ENCODE results near the gene PARP1. TPM values are rescaled to one million over a fixed set of nuclear protein-coding genes. Genes with fewer than 3 reads are reported as not detected.

PARP1 gene
- total RNA-seq, 1 experiment from 2014 or later, result 298 TPM

DNA sequence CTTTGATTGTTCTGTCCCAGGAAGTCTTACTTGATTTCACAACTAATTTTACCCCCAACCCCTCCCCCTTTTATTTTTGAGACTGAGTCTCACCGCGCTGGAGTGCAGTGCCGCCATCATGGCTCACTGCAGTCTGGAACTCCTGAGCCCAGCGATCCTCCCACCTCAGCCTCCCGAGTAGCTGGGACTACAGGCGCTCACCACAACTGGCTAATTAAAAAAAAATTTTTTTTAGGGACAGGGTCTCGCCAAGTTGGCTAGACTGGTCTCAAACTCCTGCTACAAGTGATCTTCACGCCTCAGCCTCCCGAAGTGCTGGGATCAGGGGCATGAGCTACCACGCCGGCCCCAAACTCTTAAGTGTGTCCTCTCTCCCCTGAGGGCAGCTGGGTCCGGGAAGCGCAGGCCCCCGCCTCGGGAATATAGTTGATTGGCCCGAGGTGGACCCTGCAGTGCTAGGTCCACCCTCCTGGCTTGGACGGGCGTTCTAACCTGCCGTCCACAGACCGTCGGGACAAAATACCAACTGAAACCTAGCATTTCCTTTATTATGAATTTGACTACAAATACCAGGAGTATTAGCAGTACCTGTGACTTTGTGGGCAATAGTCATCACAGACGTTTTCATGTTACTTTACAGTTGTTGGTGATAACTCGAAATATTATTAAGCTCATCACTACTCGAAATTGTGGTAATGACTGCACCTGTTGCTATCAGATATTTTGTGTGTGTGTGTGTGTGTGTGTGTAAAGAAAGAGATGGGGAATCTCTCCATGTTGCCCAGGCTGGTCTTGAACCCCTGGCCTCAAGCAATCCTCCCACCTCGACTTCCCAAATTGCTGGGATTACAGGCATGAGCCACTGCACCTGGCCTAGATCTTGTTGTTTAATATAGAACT, 642 bp upstream of the PARP1 start:
- Histone ChIP-seq H3K79me2 (ENCODE audit: low read length) (peaks cover 43% of the 10 kb centered on the region), H2AFZ (ENCODE audit: low read length) (0 out of 2 replicates have a peak overlapping the region, but pooled peaks have one; percentile 30), H3K9me3 (ENCODE audit: low read length) (no peaks in the 10 kb centered on the region), H3K36me3 (ENCODE audit: insufficient read depth, low read length) (peaks cover 21% of the 10 kb centered on the region), H4K20me1 (ENCODE audit: insufficient read depth, low read depth, low read length) (peaks cover 35% of the 10 kb centered on the region), H3K4me2 (ENCODE audit: low read depth, low read length, poor library complexity, severe bottlenecking) (peak overlapping the region; percentile 89), H3K9ac (ENCODE audit: low read length) (peak overlapping the region; percentile 58), H3K4me3 (ENCODE audit: low read length) (peak overlapping the region; percentile 83; the same call in 1 of the 2 replicates), H3K9me2 (replicated peaks; ENCODE audit: insufficient read depth, low read length) (no peaks in the 10 kb centered on the region), H3K27ac (ENCODE audit: low read length) (peak overlapping the region; percentile 69), H3K27me3 (ENCODE audit: low read length) (no peaks in the 10 kb centered on the region), H3K4me1 (ENCODE audit: low read length) (peaks cover 52% of the 10 kb centered on the region)
- no peak for DNase-seq

DNA sequence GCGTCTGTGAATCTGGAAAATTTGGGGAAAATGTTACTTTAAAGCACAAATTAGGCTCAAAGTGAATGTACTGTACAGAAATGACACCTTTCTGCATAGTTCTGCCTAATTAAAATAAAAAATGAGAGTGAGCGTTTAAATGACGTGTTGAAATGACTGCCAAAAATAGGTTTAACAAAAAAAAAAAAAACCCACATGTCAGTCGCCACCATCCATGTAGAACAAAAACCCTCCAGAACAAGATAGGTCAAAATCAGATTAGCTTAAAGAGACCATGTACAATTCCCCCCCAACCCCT, 745 bp downstream of the PARP1 start:
- no peak overlapping the region for H2AFZ ChIP-seq (ENCODE audit: low read length)
- H3K4me3 ChIP-seq (ENCODE audit: low read length), result peak overlapping the region; percentile 83
- peaks cover 61% of the 10 kb centered on the region for H3K4me1 ChIP-seq (ENCODE audit: low read length)
- peak overlapping the region; percentile 96 for H3K27ac ChIP-seq (ENCODE audit: low read length)
- H3K9ac ChIP-seq (ENCODE audit: low read length), result peak overlapping the region; percentile 78
- H3K79me2 ChIP-seq (ENCODE audit: low read length), result peaks cover 56% of the 10 kb centered on the region
- H3K27me3 ChIP-seq (ENCODE audit: low read length), result no peaks in the 10 kb centered on the region
- H4K20me1 ChIP-seq (ENCODE audit: insufficient read depth, low read depth, low read length), result peaks cover 49% of the 10 kb centered on the region
- peak overlapping the region; percentile 89 for H3K4me2 ChIP-seq (ENCODE audit: low read depth, low read length, poor library complexity, severe bottlenecking)
- peaks cover 29% of the 10 kb centered on the region for H3K36me3 ChIP-seq (ENCODE audit: insufficient read depth, low read length)
- no peaks in the 10 kb centered on the region for H3K9me2 ChIP-seq (replicated peaks; ENCODE audit: insufficient read depth, low read length)
- no peak for DNase-seq
- H3K9me3 ChIP-seq (ENCODE audit: low read length), result no peaks in the 10 kb centered on the region

DNA sequence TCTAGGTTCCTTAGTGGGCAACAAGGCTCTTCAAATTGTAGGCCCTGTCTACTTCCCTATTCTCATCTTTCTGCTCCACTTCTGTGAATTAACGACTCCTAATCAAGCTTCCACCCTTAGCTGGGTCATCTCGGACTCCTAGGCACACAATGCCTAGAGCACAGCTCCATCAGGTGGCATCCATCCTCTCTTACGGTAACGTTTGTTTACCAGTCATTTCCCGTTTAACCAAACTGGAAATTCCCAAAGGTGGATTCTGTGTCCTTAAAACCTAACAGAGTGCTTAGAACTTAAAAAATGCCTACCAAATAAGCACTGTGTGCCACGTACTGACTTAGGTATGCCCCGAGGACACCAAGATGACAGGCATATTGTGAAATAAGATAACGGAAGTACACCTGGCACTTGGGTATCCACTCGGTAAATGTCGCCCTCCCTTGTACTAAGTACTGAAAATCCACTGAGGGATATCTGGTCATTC, 1.5 kb downstream of the PARP1 start:
- Histone ChIP-seq H3K9me2 (replicated peaks; ENCODE audit: insufficient read depth, low read length) (no peaks in the 10 kb centered on the region), H3K4me3 (ENCODE audit: low read length) (peak overlapping the region; percentile 83), H3K4me2 (ENCODE audit: low read depth, low read length, poor library complexity, severe bottlenecking) (peak overlapping the region; percentile 89), H3K9me3 (ENCODE audit: low read length) (no peaks in the 10 kb centered on the region), H3K4me1 (ENCODE audit: low read length) (peaks cover 61% of the 10 kb centered on the region), H3K27ac (ENCODE audit: low read length) (peak overlapping the region; percentile 96), H2AFZ (ENCODE audit: low read length) (no peak overlapping the region), H3K9ac (ENCODE audit: low read length) (peak overlapping the region; percentile 78), H4K20me1 (ENCODE audit: insufficient read depth, low read depth, low read length) (peaks cover 56% of the 10 kb centered on the region), H3K79me2 (ENCODE audit: low read length) (peaks cover 64% of the 10 kb centered on the region), H3K36me3 (ENCODE audit: insufficient read depth, low read length) (peaks cover 36% of the 10 kb centered on the region), H3K27me3 (ENCODE audit: low read length) (no peaks in the 10 kb centered on the region)
- DNase-seq, result peak; percentile 84

DNA sequence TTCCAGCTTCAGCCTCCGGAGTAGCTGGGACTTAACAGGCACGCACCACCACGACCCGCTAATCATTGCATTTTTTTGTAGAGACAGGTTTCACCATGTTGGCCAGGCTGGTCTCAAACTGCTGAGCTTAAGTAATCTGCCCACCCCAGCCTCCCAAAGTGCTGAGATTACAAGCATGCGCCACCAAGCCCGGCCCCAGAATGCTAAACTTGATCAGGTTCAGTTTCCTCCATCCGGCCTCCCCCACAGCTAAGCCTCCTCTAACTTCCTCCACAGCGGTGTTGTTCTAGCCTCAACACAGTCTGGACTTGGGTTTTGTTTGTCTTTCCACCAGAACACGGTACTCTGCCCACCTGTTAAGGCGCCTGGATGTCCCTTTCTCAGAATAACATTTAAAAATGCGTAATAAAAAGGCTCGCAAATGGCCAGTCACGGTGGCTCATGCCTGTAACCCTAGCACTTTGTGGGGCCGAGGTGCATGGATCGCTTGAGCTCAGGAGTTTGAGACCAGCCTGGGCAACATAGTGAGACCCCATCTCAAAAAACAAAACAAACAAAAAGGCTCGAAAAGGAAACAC, 2.4 kb downstream of the PARP1 start:
- Histone ChIP-seq H3K4me2 (ENCODE audit: low read depth, low read length, poor library complexity, severe bottlenecking) (peak overlapping the region; percentile 89), H3K4me1 (ENCODE audit: low read length) (peaks cover 69% of the 10 kb centered on the region), H3K27me3 (ENCODE audit: low read length) (no peaks in the 10 kb centered on the region), H2AFZ (ENCODE audit: low read length) (no peak overlapping the region), H3K79me2 (ENCODE audit: low read length) (peaks cover 73% of the 10 kb centered on the region), H3K27ac (ENCODE audit: low read length) (peak overlapping the region; percentile 96), H3K9ac (ENCODE audit: low read length) (peak overlapping the region; percentile 78), H3K9me2 (replicated peaks; ENCODE audit: insufficient read depth, low read length) (no peaks in the 10 kb centered on the region), H3K9me3 (ENCODE audit: low read length) (no peaks in the 10 kb centered on the region), H3K4me3 (ENCODE audit: low read length) (peak overlapping the region; percentile 83), H3K36me3 (ENCODE audit: insufficient read depth, low read length) (peaks cover 46% of the 10 kb centered on the region), H4K20me1 (ENCODE audit: insufficient read depth, low read depth, low read length) (peaks cover 65% of the 10 kb centered on the region)
- peak; percentile 69 for DNase-seq

DNA sequence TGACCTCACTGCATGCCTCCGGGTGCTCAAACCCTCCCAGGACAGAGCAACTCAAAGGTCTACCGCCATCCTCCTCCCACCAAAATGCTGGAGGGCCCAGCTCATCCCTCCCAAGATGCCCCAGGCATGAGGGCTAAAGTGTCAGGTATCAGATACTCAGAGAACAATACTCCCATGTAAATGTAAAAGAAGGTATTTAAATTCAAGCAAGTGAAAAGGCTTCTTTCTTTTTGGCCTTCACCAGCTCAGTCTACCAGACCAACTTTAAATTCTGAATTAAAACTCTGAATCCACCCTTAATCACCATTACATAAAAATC, 3.0 kb downstream of the PARP1 start:
- Histone ChIP-seq H3K9ac (ENCODE audit: low read length) (peak overlapping the region; percentile 78), H3K4me1 (ENCODE audit: low read length) (peaks cover 69% of the 10 kb centered on the region)

DNA sequence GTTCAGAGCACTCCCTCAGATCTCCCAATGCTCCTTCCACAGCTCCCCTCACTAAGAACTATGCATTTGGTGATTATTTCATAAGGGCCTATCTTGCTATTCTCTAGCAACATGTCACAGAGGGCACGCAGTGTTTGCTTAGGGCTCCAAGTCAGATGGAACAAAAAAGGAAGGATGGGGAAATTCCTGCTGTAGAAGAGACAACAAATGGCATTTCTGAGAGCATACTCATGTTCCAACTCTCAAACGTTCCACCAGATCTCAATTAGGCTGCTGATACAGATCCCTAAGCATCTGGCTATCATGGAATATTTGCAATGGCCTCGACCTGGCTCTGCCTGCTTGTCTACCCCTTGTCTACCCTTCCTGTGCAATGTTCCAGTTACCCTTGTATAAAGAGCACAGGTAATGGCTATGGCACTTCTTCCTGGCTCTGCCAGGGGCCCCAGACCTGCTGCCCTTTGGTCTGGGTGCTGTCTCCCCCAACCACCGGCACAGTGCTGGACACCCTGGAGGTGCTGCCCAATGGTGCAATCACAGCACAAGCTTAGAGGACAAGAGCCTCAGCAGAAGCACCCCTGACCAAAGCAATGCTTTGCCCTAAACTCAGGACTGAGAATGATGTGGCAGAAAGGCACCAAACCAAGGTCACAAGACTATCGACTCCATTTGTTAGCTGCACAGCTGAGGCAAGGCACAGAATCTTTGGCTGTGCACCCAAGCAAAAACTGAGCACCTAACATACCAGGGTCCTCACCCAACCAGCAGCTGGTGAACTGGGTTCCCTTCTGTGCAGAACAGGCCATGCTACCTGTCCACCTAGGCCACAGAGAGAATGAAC, 3.6 kb downstream of the PARP1 start:
- Histone ChIP-seq H3K79me2 (ENCODE audit: low read length) (peaks cover 85% of the 10 kb centered on the region), H3K9ac (ENCODE audit: low read length) (peak overlapping the region; percentile 78), H3K36me3 (ENCODE audit: insufficient read depth, low read length) (peaks cover 58% of the 10 kb centered on the region), H3K9me2 (replicated peaks; ENCODE audit: insufficient read depth, low read length) (no peaks in the 10 kb centered on the region), H3K9me3 (ENCODE audit: low read length) (no peaks in the 10 kb centered on the region), H3K27me3 (ENCODE audit: low read length) (no peaks in the 10 kb centered on the region), H4K20me1 (ENCODE audit: insufficient read depth, low read depth, low read length) (peaks cover 77% of the 10 kb centered on the region), H3K4me1 (ENCODE audit: low read length) (peaks cover 69% of the 10 kb centered on the region), H2AFZ (ENCODE audit: low read length) (no peak overlapping the region), H3K4me3 (ENCODE audit: low read length) (peak overlapping the region; percentile 83), H3K4me2 (ENCODE audit: low read depth, low read length, poor library complexity, severe bottlenecking) (peak overlapping the region; percentile 89), H3K27ac (ENCODE audit: low read length) (peak overlapping the region; percentile 96)
- DNase-seq, result no peak

More for the DNA sequence above, 3.0 kb downstream of the PARP1 start:
- Histone ChIP-seq H4K20me1 (ENCODE audit: insufficient read depth, low read depth, low read length) (peaks cover 72% of the 10 kb centered on the region), H3K9me3 (ENCODE audit: low read length) (no peaks in the 10 kb centered on the region), H3K27ac (ENCODE audit: low read length) (peak overlapping the region; percentile 96), H3K27me3 (ENCODE audit: low read length) (no peaks in the 10 kb centered on the region), H3K79me2 (ENCODE audit: low read length) (peaks cover 79% of the 10 kb centered on the region), H3K4me3 (ENCODE audit: low read length) (peak overlapping the region; percentile 83), H3K4me2 (ENCODE audit: low read depth, low read length, poor library complexity, severe bottlenecking) (peak overlapping the region; percentile 89), H2AFZ (ENCODE audit: low read length) (no peak overlapping the region), H3K36me3 (ENCODE audit: insufficient read depth, low read length) (peaks cover 52% of the 10 kb centered on the region), H3K9me2 (replicated peaks; ENCODE audit: insufficient read depth, low read length) (no peaks in the 10 kb centered on the region)
- no peak for DNase-seq

DNA sequence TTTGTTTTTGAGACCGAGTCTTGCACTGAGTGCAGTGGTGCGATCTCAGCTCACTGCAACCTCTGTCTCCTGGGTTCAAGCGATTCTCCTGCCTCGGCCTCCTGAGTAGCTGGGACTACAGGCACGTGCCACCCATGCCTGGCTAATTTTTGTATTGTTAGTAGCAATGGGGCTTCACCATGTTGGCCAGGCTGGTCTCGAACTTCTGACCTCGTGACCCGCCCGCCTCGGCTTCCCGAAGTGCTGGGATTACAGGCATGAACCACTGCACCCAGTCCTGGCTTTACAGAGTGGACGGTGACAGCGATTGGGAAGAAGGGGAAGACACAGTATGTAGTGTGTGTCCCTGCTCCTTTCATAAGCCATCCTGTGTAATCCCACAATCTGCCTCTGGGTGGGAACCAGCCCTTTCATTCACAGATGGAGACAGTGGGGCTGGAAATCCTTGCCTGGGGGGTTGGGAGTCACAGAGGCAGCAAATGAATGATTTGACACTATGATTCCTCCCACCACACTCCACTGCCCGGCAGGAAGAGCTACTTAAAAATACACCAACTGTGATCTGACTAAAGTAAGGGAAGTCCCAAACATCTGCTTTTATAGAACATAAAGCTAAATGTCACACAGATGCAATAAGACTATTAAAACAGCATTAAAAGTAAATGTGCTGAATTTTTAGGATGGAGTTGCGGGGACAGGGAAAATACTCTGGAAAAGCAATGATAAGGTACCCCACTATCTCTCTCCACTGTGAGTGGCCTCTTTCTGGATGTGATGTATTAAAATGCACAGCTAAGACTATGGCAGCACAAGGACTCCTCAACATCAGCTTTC, 4.5 kb downstream of the PARP1 start:
- Histone ChIP-seq H3K4me2 (ENCODE audit: low read depth, low read length, poor library complexity, severe bottlenecking) (peak overlapping the region; percentile 89), H2AFZ (ENCODE audit: low read length) (no peak overlapping the region), H3K79me2 (ENCODE audit: low read length) (peaks cover 94% of the 10 kb centered on the region), H3K9me2 (replicated peaks; ENCODE audit: insufficient read depth, low read length) (no peaks in the 10 kb centered on the region), H3K27me3 (ENCODE audit: low read length) (no peaks in the 10 kb centered on the region), H4K20me1 (ENCODE audit: insufficient read depth, low read depth, low read length) (peaks cover 83% of the 10 kb centered on the region), H3K27ac (ENCODE audit: low read length) (peak overlapping the region; percentile 96), H3K9me3 (ENCODE audit: low read length) (no peaks in the 10 kb centered on the region), H3K4me3 (ENCODE audit: low read length) (peak overlapping the region; percentile 83; the same call in 1 of the 2 replicates), H3K36me3 (ENCODE audit: insufficient read depth, low read length) (peaks cover 59% of the 10 kb centered on the region), H3K4me1 (ENCODE audit: low read length) (peaks cover 61% of the 10 kb centered on the region), H3K9ac (ENCODE audit: low read length) (peak overlapping the region; percentile 78)
- DNase-seq, result no peak
